Mesenchymal stem cell (in vitro differentiated cells and primary cell): ENCODE measurements around the gene PGLYRP2.
A peak's percentile ranks its signal among the peaks of the same experiment; 100 is the strongest.

Experiments
- DNase-seq: peaks from one replicate; pipeline ENCODE4 v3.0.0-alpha.2; 2013
- H2AFZ ChIP-seq: one replicate; pipeline ENCODE4 v1.6.1; 2013; ENCODE audit warnings: low read depth, mild to moderate bottlenecking, control low read depth, inconsistent platforms, low read length, moderate library complexity
- H2AK5ac ChIP-seq: 2 replicates; pipeline ENCODE4 v1.6.1; 2013; ENCODE audit warnings: low read length, moderate library complexity, mild to moderate bottlenecking, inconsistent platforms; ENCODE audit not compliant: severe bottlenecking
- H2BK120ac ChIP-seq: one replicate; pipeline ENCODE4 v1.6.1; 2013; ENCODE audit warnings: low read depth, mild to moderate bottlenecking, inconsistent platforms, low read length, moderate library complexity
- H2BK12ac ChIP-seq, 2 experiments: one replicate each; pipeline ENCODE4 v1.6.1; 2013; ENCODE audit warnings: inconsistent platforms in 2 of 2, low read length in 2 of 2, mild to moderate bottlenecking in 2 of 2, moderate library complexity in 2 of 2, control low read depth in 1 of 2
- H2BK15ac ChIP-seq: one replicate; pipeline ENCODE4 v1.6.1; 2013; ENCODE audit warnings: mild to moderate bottlenecking, low read depth, inconsistent platforms; ENCODE audit not compliant: poor library complexity, severe bottlenecking
- H2BK5ac ChIP-seq: 2 replicates; pipeline ENCODE4 v1.6.1; 2013; ENCODE audit warnings: low read depth, mild to moderate bottlenecking, low read length, control low read depth, inconsistent platforms; ENCODE audit not compliant: poor library complexity, severe bottlenecking
- H3K14ac ChIP-seq, 2 experiments: one replicate each; pipeline ENCODE4 v1.6.1; 2013; ENCODE audit warnings: inconsistent platforms in 2 of 2, low read length in 2 of 2, control low read depth in 1 of 2, mild to moderate bottlenecking in 1 of 2, moderate library complexity in 1 of 2
- H3K18ac ChIP-seq, 2 experiments: one replicate each; pipeline ENCODE4 v1.6.1; 2013; ENCODE audit warnings: inconsistent platforms in 2 of 2, low read length in 2 of 2, control low read depth in 1 of 2, low read depth in 1 of 2, mild to moderate bottlenecking in 1 of 2
- H3K23ac ChIP-seq, 2 experiments: one replicate each; pipeline ENCODE4 v1.6.1; 2013; ENCODE audit warnings: inconsistent platforms in 2 of 2, low read length in 2 of 2, mild to moderate bottlenecking in 2 of 2, moderate library complexity in 2 of 2, control low read depth in 1 of 2
- H3K27ac ChIP-seq: 2 replicates; pipeline ENCODE4 v1.5.1; 2013; ENCODE audit warnings: mild to moderate bottlenecking, moderate library complexity, low read length, control low read depth, inconsistent platforms; ENCODE audit not compliant: poor library complexity, severe bottlenecking
- H3K27me3 ChIP-seq, 2 experiments: 2 replicates each; pipeline versions ENCODE4 v1.6.1 to v1.7.0; 2013; ENCODE audit warnings: low read length in 2 of 2, mild to moderate bottlenecking in 2 of 2, moderate library complexity in 2 of 2, control low read depth in 1 of 2, inconsistent platforms in 1 of 2; ENCODE audit not compliant: control insufficient read depth in 1 of 2, insufficient read depth in 1 of 2
- H3K36me3 ChIP-seq, 2 experiments: 2 replicates each; pipeline versions ENCODE4 v1.6.1 to v1.7.0; 2013; ENCODE audit warnings: low read length in 2 of 2, control low read depth in 1 of 2, inconsistent platforms in 1 of 2, low read depth in 1 of 2, mild to moderate bottlenecking in 1 of 2; ENCODE audit not compliant: insufficient read depth in 2 of 2, control insufficient read depth in 1 of 2
- H3K4ac ChIP-seq, 2 experiments: one replicate each; pipeline ENCODE4 v1.6.1; 2013; ENCODE audit warnings: inconsistent platforms in 2 of 2, low read length in 2 of 2, mild to moderate bottlenecking in 2 of 2, moderate library complexity in 2 of 2, control low read depth in 1 of 2, low read depth in 1 of 2
- H3K4me1 ChIP-seq: 2 replicates; pipeline ENCODE4 v1.6.1; 2013; ENCODE audit warnings: low read depth, low read length, control low read depth; ENCODE audit not compliant: control insufficient read depth, insufficient read depth
- H3K4me2 ChIP-seq: 2 replicates; pipeline ENCODE4 v1.6.1; 2013; ENCODE audit warnings: low read length, mild to moderate bottlenecking, inconsistent platforms; ENCODE audit not compliant: poor library complexity, severe bottlenecking
- H3K4me3 ChIP-seq, 2 experiments: 2 replicates each; pipeline versions ENCODE4 v1.5.1 to v1.7.0; 2013; ENCODE audit warnings: low read length in 2 of 2, mild to moderate bottlenecking in 2 of 2, control low read depth in 1 of 2, low read depth in 1 of 2; ENCODE audit not compliant: insufficient read depth in 1 of 2
- H3K79me1 ChIP-seq: replicated peaks from 2 replicates; pipeline ENCODE4 v1.6.1; 2013; ENCODE audit warnings: mild to moderate bottlenecking, control low read depth, low read length, inconsistent platforms; ENCODE audit not compliant: poor library complexity, severe bottlenecking
- H3K9ac ChIP-seq: 2 replicates; pipeline ENCODE4 v1.7.0; 2013; ENCODE audit warnings: mild to moderate bottlenecking, low read length, moderate library complexity
- H3K9me3 ChIP-seq: 2 replicates; pipeline ENCODE4 v1.7.0; 2013; ENCODE audit warnings: mild to moderate bottlenecking, low read length; ENCODE audit not compliant: control insufficient read depth
- H4K8ac ChIP-seq: one replicate; pipeline ENCODE4 v1.6.1; 2013; ENCODE audit warnings: inconsistent platforms, mild to moderate bottlenecking, low read length, moderate library complexity
- H4K91ac ChIP-seq: one replicate; pipeline ENCODE4 v1.6.1; 2013; ENCODE audit warnings: mild to moderate bottlenecking, low read length, inconsistent platforms
- WGBS: methylation state at CpG from one replicate; pipeline ENCODE4 v1.1.7; 2013; ENCODE audit warnings: mixed read lengths; 5-methylcytosine and 5-hydroxymethylcytosine counted together

The PGLYRP2 gene

DNA sequence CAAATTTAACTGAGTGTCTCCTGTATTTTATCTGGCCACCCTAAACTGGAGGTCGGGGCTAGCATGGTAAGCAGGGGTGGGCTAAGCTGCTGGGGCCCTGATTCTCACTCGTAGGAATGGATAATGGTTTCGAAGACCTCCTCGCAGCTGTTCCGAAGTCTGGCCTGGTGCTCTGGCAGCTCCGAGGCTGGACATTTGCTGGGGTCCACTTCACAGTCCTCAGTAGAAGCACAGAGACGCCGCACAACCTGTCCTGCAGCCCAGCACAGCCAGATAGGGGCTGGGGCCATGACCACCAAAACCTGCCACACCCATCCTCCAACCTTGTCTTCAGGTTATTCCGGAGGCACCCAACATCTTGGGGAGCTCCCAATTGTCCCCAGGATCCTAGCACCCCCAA lies 23.3 kb downstream of the PGLYRP2 start:
- no peaks in the 10 kb centered on the region for H3K36me3 ChIP-seq
- H4K8ac ChIP-seq, result no peak overlapping the region
- no peak overlapping the region for H2BK15ac ChIP-seq
- H4K91ac ChIP-seq, result no peak overlapping the region
- H3K18ac ChIP-seq, result no peak overlapping the region
- H3K79me1 ChIP-seq, result no peaks in the 10 kb centered on the region
- H3K9ac ChIP-seq, result no peak overlapping the region
- H2BK120ac ChIP-seq, result no peak overlapping the region
- H2BK5ac ChIP-seq, result no peak overlapping the region
- no peak overlapping the region for H3K27ac ChIP-seq
- H3K4me2 ChIP-seq, result no peak overlapping the region
- H3K23ac ChIP-seq, result no peak overlapping the region
- WGBS, result 85% methylated on average over 9 of the region's 9 CpGs
- H2BK12ac ChIP-seq, result no peak overlapping the region
- H3K4me3 ChIP-seq, result no peak overlapping the region
- no peak overlapping the region for H3K4ac ChIP-seq
- H2AK5ac ChIP-seq, result no peak overlapping the region
- no peak overlapping the region for H3K14ac ChIP-seq
- no peak for DNase-seq
- H3K27me3 ChIP-seq, result peaks cover 45 to 71% of the 10 kb centered on the region in 2 experiments
- H2AFZ ChIP-seq, result no peak overlapping the region
- peaks cover 19% of the 10 kb centered on the region for H3K4me1 ChIP-seq
- no peaks in the 10 kb centered on the region for H3K9me3 ChIP-seq

- Histone ChIP-seq H3K4ac (no peak overlapping the region), H3K9me3 (no peaks in the 10 kb centered on the region), H2AK5ac (no peak overlapping the region), H2BK120ac (no peak overlapping the region), H3K14ac (no peak overlapping the region), H3K9ac (no peak overlapping the region), H3K18ac (no peak overlapping the region), H3K27me3 (peaks cover 38 to 53% of the 10 kb centered on the region in 2 experiments), H2BK15ac (no peak overlapping the region), H3K36me3 (no peaks in the 10 kb centered on the region), H2BK5ac (no peak overlapping the region), H4K8ac (peak overlapping the region; percentile 29), H3K23ac (no peak overlapping the region), H3K79me1 (peaks cover 1% of the 10 kb centered on the region), H3K27ac (no peak overlapping the region), H3K4me3 (no peak overlapping the region), H3K4me1 (peaks cover 26% of the 10 kb centered on the region), H4K91ac (no peak overlapping the region), H3K4me2 (no peak overlapping the region), H2AFZ (no peak overlapping the region), H2BK12ac (no peak overlapping the region)
- DNase-seq, result no peak
- WGBS, result 88% methylated on average over 17 of the region's 17 CpGs
Observed at GRCh38 chr19:15453906-15454860, 25.1 kb downstream of the PGLYRP2 start.

GRCh38 chr19:15453091-15453578 lies 26.2 kb downstream of the PGLYRP2 start:
- DNase-seq, result peak; percentile 48
- H3K27me3 ChIP-seq, result peaks cover 34 to 49% of the 10 kb centered on the region in 2 experiments
- H2BK12ac ChIP-seq, result no peak overlapping the region
- H3K4me2 ChIP-seq, result peak overlapping the region; percentile 77
- peak overlapping the region; percentile 46 to 82 for H3K4me3 ChIP-seq
- peaks cover 0 to 2% of the 10 kb centered on the region in 2 experiments for H3K36me3 ChIP-seq
- H3K79me1 ChIP-seq, result peaks cover 2% of the 10 kb centered on the region
- no peak overlapping the region for H3K23ac ChIP-seq
- no peak overlapping the region for H3K27ac ChIP-seq
- peak overlapping the region in 1 of 2 experiments; percentile 3 for H3K14ac ChIP-seq
- H3K9ac ChIP-seq, result peak overlapping the region; percentile 80
- H2AFZ ChIP-seq, result peak overlapping the region; percentile 16
- H3K9me3 ChIP-seq, result no peaks in the 10 kb centered on the region
- H3K4ac ChIP-seq, result peak overlapping the region in 1 of 2 experiments; percentile 14
- peak overlapping the region; percentile 55 to 89 for H3K18ac ChIP-seq
- H2BK15ac ChIP-seq, result peak overlapping the region; percentile 13
- H3K4me1 ChIP-seq, result peaks cover 30% of the 10 kb centered on the region
- no peak overlapping the region for H2BK120ac ChIP-seq
- peak overlapping the region; percentile 81 for H4K8ac ChIP-seq
- H2BK5ac ChIP-seq, result no peak overlapping the region
- WGBS, result 5% methylated on average over 33 of the region's 44 CpGs
- no peak overlapping the region for H2AK5ac ChIP-seq
- H4K91ac ChIP-seq, result peak overlapping the region; percentile 81
